ENCODE measurements around the gene RNASE13. TPM values are rescaled to one million over a fixed set of nuclear protein-coding genes. Genes with fewer than 3 reads are reported as not detected.
A peak's percentile ranks its signal among the peaks of the same experiment; 100 is the strongest.

The RNASE13 gene
- total RNA-seq, 1 experiment from 2014 or later: not detected

- H3K36me3 Mint-ChIP-seq (ENCODE audit: insufficient read depth, unreplicated experiment): no peaks in the 10 kb centered on the region
- intact Hi-C loops (cut with micrococcal nuclease; ENCODE audit: unreplicated experiment): loop anchor here (5.0 kb wide), 1 partner anchor 123 kb away; no protein-coding TSS in a partner anchor
- peak in 1 of 2 experiments; percentile 17 for DNase-seq
- H3K4me3 Mint-ChIP-seq (ENCODE audit: unreplicated experiment): peak overlapping the region; percentile 84
- peaks cover 8% of the 10 kb centered on the region for H3K27me3 Mint-ChIP-seq (ENCODE audit: insufficient read depth, unreplicated experiment)
- H3K27me3 ChIP-seq (replicated peaks; ENCODE audit: control insufficient read depth, insufficient read depth, low read length): no peaks in the 10 kb centered on the region
- TF ChIP-seq CTCF (IDR thresholded peaks at IDR 0.05; ENCODE audit: insufficient read depth in 1 of 2, low read depth in 1 of 2, low read length in 1 of 2, severe bottlenecking in 1 of 2, unreplicated experiment in 1 of 2): no peak
- no peaks in the 10 kb centered on the region for H3K4me1 Mint-ChIP-seq (ENCODE audit: low read depth, unreplicated experiment)
- H3K27ac Mint-ChIP-seq (ENCODE audit: unreplicated experiment): no peak overlapping the region
- no peaks in the 10 kb centered on the region for H3K9me3 Mint-ChIP-seq (ENCODE audit: unreplicated experiment)
- no TSS peak for BruUV-seq (replicated peaks)
- ChIA-PET CTCF (interaction anchor here (0.7 to 3.8 kb wide), 15 partner anchors 15 to 55 kb away, joined by 4 to 127 read pairs (median 13); no protein-coding TSS in a partner anchor), POLR2A (interaction anchor here (1.3 kb wide), 1 partner anchor 34 kb away, joined by 6 read pairs; no protein-coding TSS in a partner anchor)
- no peaks in the 10 kb centered on the region for H3K36me3 ChIP-seq (ENCODE audit: control insufficient read depth, insufficient read depth, low read length)
- H3K4me3 ChIP-seq (ENCODE audit: low read depth, low read length): peak overlapping the region; percentile 76
- H3K9me3 ChIP-seq: no peaks in the 10 kb centered on the region
- peaks cover 6% of the 10 kb centered on the region for H3K4me1 ChIP-seq
Measured at GRCh38 chr14:21069388-21070082, 34.9 kb upstream of the RNASE13 start.

GRCh38 chr14:21068521-21069387 is 34.1 kb upstream of the RNASE13 start:
- TF ChIP-seq CTCF (IDR thresholded peaks at IDR 0.05; ENCODE audit: insufficient read depth in 1 of 2, low read depth in 1 of 2, low read length in 1 of 2, severe bottlenecking in 1 of 2, unreplicated experiment in 1 of 2): peak; percentile 80 to 83
- no TSS peak for BruUV-seq (replicated peaks)
- H3K27me3 ChIP-seq (replicated peaks; ENCODE audit: control insufficient read depth, insufficient read depth, low read length): no peaks in the 10 kb centered on the region
- Mint-ChIP-seq H3K4me1 (ENCODE audit: low read depth, unreplicated experiment) (no peaks in the 10 kb centered on the region), H3K36me3 (ENCODE audit: insufficient read depth, unreplicated experiment) (no peaks in the 10 kb centered on the region), H3K27me3 (ENCODE audit: insufficient read depth, unreplicated experiment) (peaks cover 8% of the 10 kb centered on the region), H3K4me3 (ENCODE audit: unreplicated experiment) (peak overlapping the region; percentile 84), H3K9me3 (ENCODE audit: unreplicated experiment) (no peaks in the 10 kb centered on the region), H3K27ac (ENCODE audit: unreplicated experiment) (no peak overlapping the region)
- intact Hi-C loops (cut with micrococcal nuclease; ENCODE audit: unreplicated experiment): loop anchor here (1.0 to 5.0 kb wide), 4 partner anchors 24 to 124 kb away; no protein-coding TSS in a partner anchor
- CTCF ChIA-PET: interaction anchor here (0.5 to 3.8 kb wide), 17 partner anchors 11 to 232 kb away, joined by 3 to 127 read pairs (median 6); partner anchors contain the start of gene TMEM253
- DNase-seq: peak; percentile 71 to 79
- no peaks in the 10 kb centered on the region for H3K9me3 ChIP-seq
- no peaks in the 10 kb centered on the region for H3K36me3 ChIP-seq (ENCODE audit: control insufficient read depth, insufficient read depth, low read length)
- peak overlapping the region; percentile 76 for H3K4me3 ChIP-seq (ENCODE audit: low read depth, low read length)
- H3K4me1 ChIP-seq: peaks cover 6% of the 10 kb centered on the region
- POLR2A ChIA-PET: interaction anchor here (0.5 to 1.1 kb wide), 2 partner anchors 36 to 381 kb away, joined by 3 to 7 read pairs; no protein-coding TSS in a partner anchor

Data from Caco-2 (cell line).